Measurements from ENCODE around the gene WARS2.

GRCh38 chr1:119091618-119092017, 48.8 kb downstream of the WARS2 start:
- TF ChIP-seq CTCF (IDR thresholded peaks at IDR 0.05 in 4 of 5, conservative IDR thresholded peaks at IDR 0.05 in 1 of 5), result no peak
- no peak for TF ChIP-seq POLR2A (IDR thresholded peaks at IDR 0.05)

Measured in gastrocnemius medialis (tissue), 4 donors.